CD1c-positive myeloid dendritic cell (primary cell): ENCODE results near the gene ZNF385C.
A peak's percentile ranks its signal among the peaks of the same experiment; 100 is the strongest.

Source experiments
- DNase-seq: peaks from one replicate; pipeline ENCODE4 v3.0.0-alpha.2; 2016; ENCODE audit errors: extremely low spot score

The ZNF385C gene

GRCh38 chr17:42051013-42051400 is 47.3 kb downstream of the ZNF385C start:
- no peak for DNase-seq

DNA sequence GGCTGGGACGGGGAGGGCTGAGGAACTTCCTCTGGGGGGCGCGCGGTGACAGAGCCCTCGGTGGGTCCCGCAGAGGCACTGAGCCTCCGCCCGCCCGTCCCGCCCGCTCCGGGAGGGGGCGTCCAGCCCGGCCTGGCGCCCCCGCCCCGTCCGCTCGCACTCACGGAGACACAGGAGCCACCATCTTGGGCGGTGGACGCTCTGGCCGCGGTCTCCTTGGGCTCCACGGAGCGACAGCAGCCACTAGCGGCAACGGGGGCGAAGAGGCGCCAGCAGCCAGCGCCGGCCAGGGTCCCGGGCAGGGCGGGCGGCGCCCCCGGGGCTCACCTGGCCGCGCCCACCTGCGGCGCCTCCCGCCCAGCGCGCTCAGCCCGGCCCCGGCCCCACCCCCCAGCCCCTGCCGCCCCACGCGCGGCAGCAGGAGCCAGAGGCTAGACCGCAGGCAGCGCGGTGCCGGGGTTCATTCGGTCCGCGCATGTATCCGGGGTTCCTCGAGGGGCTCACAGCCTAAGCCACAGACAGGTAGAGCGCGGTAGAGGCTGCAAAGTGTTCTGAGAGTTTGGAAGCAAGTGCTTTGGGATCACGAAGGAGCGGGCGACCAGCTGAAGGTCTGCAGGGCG is 47.8 kb downstream of the ZNF385C start, which contains the start of gene C17orf113:
TSS of gene C17orf113 (minus strand) at position 209 of the 620 bp plus-strand sequence. CDS start 7,225 bp downstream, outside the sequence.
- peak; percentile 52 for DNase-seq

GRCh38 chr17:42049834-42050392 is 48.4 kb downstream of the ZNF385C start:
- no peak for DNase-seq

GRCh38 chr17:42047343-42047742 is 50.9 kb downstream of the ZNF385C start:
- no peak for DNase-seq

- no peak for DNase-seq
These were observed 52.6 kb downstream of the ZNF385C start for GRCh38 chr17:42045719-42046118.

- no peak for DNase-seq
These were observed 55.5 kb downstream of the ZNF385C start for GRCh38 chr17:42042598-42043319.

DNA sequence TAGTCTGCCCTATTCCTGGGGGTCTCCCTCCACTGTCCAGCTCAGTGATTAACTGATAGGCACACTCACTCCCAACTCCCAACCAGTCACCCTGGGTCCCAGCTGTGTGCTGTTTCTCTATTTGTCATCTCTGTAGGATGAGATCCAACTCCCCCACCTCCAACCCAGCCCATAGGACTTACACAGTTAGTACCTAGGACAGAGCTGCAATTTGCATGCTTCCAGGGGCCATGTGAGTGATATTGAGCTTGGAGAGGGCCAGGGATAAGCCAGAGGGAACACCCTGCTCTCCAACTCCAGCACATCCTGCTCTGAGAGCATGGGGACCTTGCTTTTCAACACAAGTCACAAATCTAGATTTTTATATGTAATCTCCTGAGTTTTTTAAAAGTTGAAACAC is 56.7 kb downstream of the ZNF385C start:
- no peak for DNase-seq

GRCh38 chr17:42040818-42041217 is 57.5 kb downstream of the ZNF385C start:
- DNase-seq, result no peak

GRCh38 chr17:42039794-42040763 is 58.2 kb downstream of the ZNF385C start:
- DNase-seq, result no peak

- no peak for DNase-seq
These were observed 59.9 kb downstream of the ZNF385C start for GRCh38 chr17:42038221-42038973.

GRCh38 chr17:42034059-42034458 is 64.2 kb downstream of the ZNF385C start:
- DNase-seq, result no peak

GRCh38 chr17:42031584-42031983 is 66.7 kb downstream of the ZNF385C start:
- DNase-seq, result no peak

DNA sequence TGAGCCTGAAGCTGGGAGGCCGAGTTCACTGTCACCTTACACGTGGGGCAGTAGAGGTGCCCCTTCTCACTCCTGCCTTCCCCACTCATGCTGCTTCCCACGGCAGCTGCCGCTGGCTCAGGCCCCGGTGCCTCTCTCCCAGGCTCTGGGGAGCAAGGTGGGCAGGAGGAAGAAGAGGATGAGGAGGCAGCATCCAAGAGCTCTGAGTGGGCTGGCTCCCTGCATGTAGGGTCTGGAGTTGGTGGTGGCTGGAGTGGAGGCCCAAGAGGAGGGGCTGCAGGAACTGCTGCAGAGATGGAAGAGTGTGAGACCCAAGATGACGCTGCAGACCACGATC is 69.5 kb downstream of the ZNF385C start:
- no peak for DNase-seq

DNA sequence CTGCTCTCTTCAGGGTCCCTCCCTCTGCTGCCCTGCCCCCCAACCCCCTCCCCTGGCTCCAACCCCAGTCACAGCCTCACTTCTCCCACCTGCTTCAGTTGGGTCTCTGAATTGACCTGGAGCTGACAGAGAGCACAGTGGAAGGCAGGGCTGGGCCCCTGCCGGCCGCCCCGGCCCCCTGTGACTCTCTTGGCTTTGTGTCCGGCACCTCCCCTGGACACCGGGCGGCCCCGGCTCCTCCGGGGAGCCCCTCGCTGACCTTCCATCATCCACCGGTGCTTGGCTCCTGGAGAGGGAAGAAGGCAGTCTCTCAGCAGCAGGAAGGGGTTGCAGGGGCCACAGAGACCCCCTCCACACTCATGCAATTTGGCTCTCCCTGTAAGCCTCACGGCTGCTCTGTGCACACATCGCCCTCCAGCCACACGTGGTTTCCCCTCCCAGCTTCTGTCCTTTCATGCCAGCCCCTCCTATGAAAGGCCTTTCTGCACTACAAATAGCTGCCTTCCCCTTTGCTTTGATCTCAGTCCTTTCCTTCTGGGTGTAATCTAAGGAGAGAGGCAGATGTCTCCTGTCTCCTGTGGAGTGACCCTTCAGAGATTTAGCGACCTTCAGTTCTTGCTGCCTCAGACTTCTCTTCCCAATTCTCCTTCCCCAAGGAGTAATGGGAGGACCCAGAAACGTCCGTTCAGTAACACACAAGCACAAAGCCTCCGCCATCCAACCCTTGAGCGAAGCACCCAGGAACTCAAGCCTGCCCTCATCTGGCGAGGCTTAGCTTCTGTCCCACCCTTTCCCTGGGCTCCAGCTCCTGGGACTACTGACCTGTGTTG is 70.1 kb downstream of the ZNF385C start:
- DNase-seq, result no peak

- no peak for DNase-seq
These were observed 70.7 kb downstream of the ZNF385C start for GRCh38 chr17:42027590-42027889.

- no peak for DNase-seq
These were observed 71.2 kb downstream of the ZNF385C start for GRCh38 chr17:42026857-42027589.

- DNase-seq, result no peak
These were observed 72.3 kb downstream of the ZNF385C start for GRCh38 chr17:42025936-42026335.

DNA sequence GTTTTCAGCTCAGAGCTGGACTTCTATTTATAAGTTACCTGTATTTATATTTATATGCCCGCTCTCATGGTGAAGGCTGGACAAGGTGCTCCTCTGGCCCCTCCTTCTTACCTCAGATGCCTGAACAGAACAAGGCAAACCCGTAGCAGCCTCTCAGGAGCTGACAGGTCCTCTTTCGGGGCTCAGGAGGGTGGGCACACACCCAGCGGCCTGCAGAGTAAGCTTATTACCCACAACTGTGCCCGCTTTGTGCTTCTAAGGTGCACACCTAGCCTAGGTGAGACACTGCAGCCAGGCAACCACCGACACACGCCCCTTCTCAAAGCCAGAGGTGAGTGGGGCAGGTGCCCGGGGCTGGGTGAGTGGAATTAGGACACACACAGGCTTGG is 73.1 kb downstream of the ZNF385C start:
- DNase-seq, result no peak

GRCh38 chr17:42023524-42024349 is 74.5 kb downstream of the ZNF385C start:
- peak; percentile 82 for DNase-seq
